SK-N-SH treated with all-trans-retinoic acid at 6 μM for 48 hours (cell line): ENCODE data around the gene FES.

Source experiments
- PPARA ChIP-seq: fragments of 250-450 bp; sonication (Bioruptor Pico); IDR thresholded peaks from 2 replicates; pipeline ENCODE4 v1.5.0; 2020; ENCODE audit warnings: mild to moderate bottlenecking, borderline replicate concordance
- RARB ChIP-seq: fragments of 250-450 bp; sonication (Bioruptor Pico); IDR thresholded peaks from 2 replicates; pipeline ENCODE4 v1.8.0; 2021; ENCODE audit warnings: mild to moderate bottlenecking, moderate library complexity
- ZNF70 ChIP-seq: fragments of 450-650 bp; formaldehyde crosslinking; IDR thresholded peaks from 2 replicates; pipeline ENCODE4 v1.5.0; 2020; ENCODE audit warnings: mild to moderate bottlenecking, moderate library complexity
- TF ChIP-seq, protein P1 (sequence below): fragments of 250-450 bp; sonication (Bioruptor Pico); IDR thresholded peaks from 2 replicates; pipeline ENCODE4 v1.8.0; 2020; ENCODE audit warnings: mild to moderate bottlenecking, moderate library complexity, borderline replicate concordance

DNA sequence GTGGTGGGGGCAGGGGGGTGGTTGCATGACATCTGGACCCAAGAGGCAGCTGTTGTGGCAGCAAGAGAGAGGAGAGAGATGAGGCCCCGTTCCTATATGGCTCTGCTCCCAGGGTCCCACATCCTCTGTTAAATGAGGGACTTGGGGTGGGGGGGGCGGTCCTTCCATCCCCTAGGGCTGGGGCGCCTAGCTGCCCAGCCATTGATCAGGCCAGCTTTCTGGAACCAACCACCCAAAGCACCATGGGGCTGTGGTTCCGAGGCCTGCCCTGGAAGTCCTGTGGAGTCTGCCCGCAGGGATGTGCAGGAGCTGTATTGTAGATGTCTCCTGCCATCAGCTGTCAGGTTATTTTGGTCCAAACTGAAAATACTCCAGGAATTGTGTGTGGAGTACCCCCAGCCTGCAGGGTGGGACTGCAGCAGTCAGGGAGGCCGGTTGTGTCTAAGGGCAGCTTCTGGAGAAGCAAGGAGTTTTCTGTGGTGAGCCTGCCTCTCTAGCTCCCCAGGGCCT lies 10.8 kb upstream of the FES start:
- no peak for TF ChIP-seq RARB (CRISPR knock-in tag)
- TF ChIP-seq, protein P1, sequence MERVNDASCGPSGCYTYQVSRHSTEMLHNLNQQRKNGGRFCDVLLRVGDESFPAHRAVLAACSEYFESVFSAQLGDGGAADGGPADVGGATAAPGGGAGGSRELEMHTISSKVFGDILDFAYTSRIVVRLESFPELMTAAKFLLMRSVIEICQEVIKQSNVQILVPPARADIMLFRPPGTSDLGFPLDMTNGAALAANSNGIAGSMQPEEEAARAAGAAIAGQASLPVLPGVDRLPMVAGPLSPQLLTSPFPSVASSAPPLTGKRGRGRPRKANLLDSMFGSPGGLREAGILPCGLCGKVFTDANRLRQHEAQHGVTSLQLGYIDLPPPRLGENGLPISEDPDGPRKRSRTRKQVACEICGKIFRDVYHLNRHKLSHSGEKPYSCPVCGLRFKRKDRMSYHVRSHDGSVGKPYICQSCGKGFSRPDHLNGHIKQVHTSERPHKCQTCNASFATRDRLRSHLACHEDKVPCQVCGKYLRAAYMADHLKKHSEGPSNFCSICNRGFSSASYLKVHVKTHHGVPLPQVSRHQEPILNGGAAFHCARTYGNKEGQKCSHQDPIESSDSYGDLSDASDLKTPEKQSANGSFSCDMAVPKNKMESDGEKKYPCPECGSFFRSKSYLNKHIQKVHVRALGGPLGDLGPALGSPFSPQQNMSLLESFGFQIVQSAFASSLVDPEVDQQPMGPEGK (CRISPR knock-in tag), result no peak
- no peak for TF ChIP-seq ZNF70 (CRISPR knock-in tag)
- no peak for TF ChIP-seq PPARA (CRISPR knock-in tag)
